HG03432 (cell line): Measurements from ENCODE around the gene CD177.
"Not testable (repeated sequence)": the region's sequence is repeated elsewhere in the genome, so short reads cannot be mapped to it uniquely, and the experiment has no call there.

Experiments used
- ATAC-seq: cut with Tn5 transposase; IDR thresholded peaks from one replicate; pipeline ENCODE4 v1.9.1; 2021; ENCODE audit warnings: mild to moderate bottlenecking, moderate library complexity; ENCODE audit not compliant: unreplicated experiment

The CD177 gene

GRCh38 chr19:43380008-43380407 is 26.5 kb downstream of the CD177 start:
- no peak for ATAC-seq

GRCh38 chr19:43380771-43381386 is 27.4 kb downstream of the CD177 start:
- ATAC-seq = no peak

- ATAC-seq = not testable (repeated sequence)
These were observed 29.2 kb downstream of the CD177 start for GRCh38 chr19:43382586-43383216.

- ATAC-seq = not testable (repeated sequence)
These were observed 29.8 kb downstream of the CD177 start for GRCh38 chr19:43383254-43383653.

GRCh38 chr19:43383759-43384158 is 30.3 kb downstream of the CD177 start:
- not testable (repeated sequence) for ATAC-seq

- not testable (repeated sequence) for ATAC-seq
These were observed 37.5 kb downstream of the CD177 start for GRCh38 chr19:43390903-43391551.

- not testable (repeated sequence) for ATAC-seq
These were observed 38.1 kb downstream of the CD177 start for GRCh38 chr19:43391552-43391935.

- ATAC-seq = not testable (repeated sequence)
These were observed 40.0 kb downstream of the CD177 start for GRCh38 chr19:43393501-43393900.

- ATAC-seq = no peak
These were observed 42.1 kb downstream of the CD177 start for GRCh38 chr19:43395561-43395960.

GRCh38 chr19:43406297-43406696 is 52.8 kb downstream of the CD177 start:
- ATAC-seq = no peak

- ATAC-seq = no peak
These were observed 54.0 kb downstream of the CD177 start for GRCh38 chr19:43407416-43408005.

GRCh38 chr19:43408043-43408442 is 54.6 kb downstream of the CD177 start:
- ATAC-seq = no peak

- no peak for ATAC-seq
These were observed 55.9 kb downstream of the CD177 start for GRCh38 chr19:43409415-43409814.

- no peak for ATAC-seq
These were observed 59.0 kb downstream of the CD177 start for GRCh38 chr19:43412441-43412840.
